HepG2 (cell line): Measurements from ENCODE around the gene GRID1. TPM values are rescaled to one million over a fixed set of nuclear protein-coding genes. Genes with fewer than 3 reads are reported as not detected.
A peak's percentile ranks its signal among the peaks of the same experiment; 100 is the strongest.

Source experiments
- ATAC-seq: fragments of 200-7000 bp; cut with Tn5 transposase; 3 replicates; pipeline ENCODE4 v1.9.1; 2020; ENCODE audit warnings: mild to moderate bottlenecking, moderate library complexity
- BruUV-seq: library from RNA; stranded (reverse); fragments of 400-500 nt; replicated peaks from 2 replicates; lab custom pipeline; 2021; lab: Mats Ljungman, UMichigan
- CTCF ChIA-PET: fragments of 300-600 bp; formaldehyde crosslinking; extraction: SDS; loops from one replicate; lab custom pipeline; 2021; ENCODE audit warnings: low total read pairs, inconsistent platforms, low intra/inter-chr PET ratio; lab: Yijun Ruan, JAX
- POLR2A ChIA-PET: fragments of 350-600 bp; sonication (Branson Sonifier 250); formaldehyde crosslinking; loops from one replicate; lab custom pipeline; 2020; ENCODE audit warnings: antibody characterized with exemption, inconsistent platforms; lab: Yijun Ruan, JAX
- DNase-seq: peaks from one replicate; pipeline ENCODE4 v3.0.0-alpha.2; 2015; ENCODE audit warnings: low spot score
- FAIRE-seq: peaks from 3 replicates; lab custom pipeline; 2011; peaks lifted over from hg19 to GRCh38; lab: Jason Lieb, UNC
- H2AFZ ChIP-seq: one replicate; pipeline ENCODE4 v1.6.1; 2011; ENCODE audit warnings: low read length, inconsistent platforms
- H3K27ac ChIP-seq: fragments of 300-600 bp; 3 replicates; pipeline ENCODE4 v1.8.0; 2011; ENCODE audit warnings: mixed run types, mild to moderate bottlenecking, mixed read lengths, low read length, inconsistent platforms; ENCODE audit not compliant: insufficient read depth; ENCODE audit errors: extremely low read length
- H3K27me3 ChIP-seq, 2 experiments: fragments of 200-600 bp in 1 of 2; 2 replicates in 1 of 2; 3 replicates in 1 of 2; pipeline versions ENCODE4 v1.6.0 to v1.8.0; 2011; ENCODE audit warnings: low read length in 2 of 2, mild to moderate bottlenecking in 2 of 2, moderate library complexity in 2 of 2, inconsistent platforms in 1 of 2; ENCODE audit not compliant: insufficient read depth in 2 of 2, control insufficient read depth in 1 of 2
- H3K36me3 ChIP-seq, 2 experiments: fragments of 200-600 bp in 1 of 2; replicated peaks in 1 of 2; 2 replicates in 1 of 2; 3 replicates in 1 of 2; pipeline versions ENCODE4 v1.5.1 to v1.8.0; 2011; ENCODE audit warnings: low read length in 2 of 2, inconsistent platforms in 1 of 2; ENCODE audit not compliant: insufficient read depth in 2 of 2, control insufficient read depth in 1 of 2
- H3K4me1 ChIP-seq: 2 replicates; pipeline ENCODE4 v1.5.1; 2012; ENCODE audit warnings: low read length, inconsistent platforms; ENCODE audit not compliant: insufficient read depth
- H3K4me2 ChIP-seq: 2 replicates; pipeline ENCODE4 v1.6.0; 2011; ENCODE audit warnings: low read depth, low read length, inconsistent platforms
- H3K4me3 ChIP-seq, 3 experiments: fragments of 200-600 bp in 1 of 3; sonication (generic), shearing (Covaris generic) in 1 of 3; replicated peaks in 1 of 3; 2 replicates each; pipeline ENCODE4 v1.5.1; 2011 to 2016; ENCODE audit warnings: low read length in 3 of 3, inconsistent platforms in 2 of 3, low read depth in 2 of 3, mild to moderate bottlenecking in 2 of 3, control low read depth in 1 of 3, mixed read lengths in 1 of 3; ENCODE audit not compliant: insufficient read depth in 1 of 3
- H3K79me2 ChIP-seq: one replicate; pipeline ENCODE4 v1.6.1; 2011; ENCODE audit warnings: low read length, inconsistent platforms; ENCODE audit not compliant: insufficient read depth
- H3K9ac ChIP-seq: 2 replicates; pipeline ENCODE4 v1.6.0; 2011; ENCODE audit warnings: mild to moderate bottlenecking, low read depth, low read length, inconsistent platforms; ENCODE audit not compliant: insufficient read depth
- H3K9me3 ChIP-seq: 2 replicates; pipeline ENCODE4 v1.5.1; 2012; ENCODE audit warnings: mild to moderate bottlenecking, low read length
- H4K20me1 ChIP-seq: 2 replicates; pipeline ENCODE4 v1.6.0; 2011; ENCODE audit warnings: inconsistent platforms, mild to moderate bottlenecking, low read length, moderate library complexity; ENCODE audit not compliant: insufficient read depth
- MAFF ChIP-seq: IDR thresholded peaks from 2 replicates; pipeline ENCODE4 v1.6.1; 2011; ENCODE audit warnings: low read depth, low read length, improper control_type of control experiment
- MAFK ChIP-seq, 2 experiments: IDR thresholded peaks in 1 of 2; conservative IDR thresholded peaks in 1 of 2; 2 replicates each; pipeline ENCODE4 v1.6.1; 2011; ENCODE audit warnings: improper control_type of control experiment in 2 of 2, low read length in 2 of 2
- RBAK ChIP-seq: sonication (generic); formaldehyde crosslinking; IDR thresholded peaks from 2 replicates; pipeline ENCODE4 v1.5.1; 2020; ENCODE audit warnings: mild to moderate bottlenecking, missing genetic modification reagents
- TSC22D2 ChIP-seq: sonication (generic); formaldehyde crosslinking; IDR thresholded peaks from 2 replicates; pipeline ENCODE4 v1.5.1; 2020; ENCODE audit warnings: missing genetic modification reagents, mild to moderate bottlenecking, borderline replicate concordance
- ZNF770 ChIP-seq: sonication (generic); formaldehyde crosslinking; IDR thresholded peaks from 2 replicates; pipeline ENCODE4 v1.5.0; 2020; ENCODE audit warnings: mild to moderate bottlenecking, missing genetic modification reagents
- WGBS: methylation state at CpG from one replicate; pipeline ENCODE4 v1.1.6; 2017; ENCODE audit warnings: low lambda C conversion rate; 5-methylcytosine and 5-hydroxymethylcytosine counted together
- in situ Hi-C: cut with HindIII; loops from 2 replicates; pipeline ENCODE4 v1.10.0; 2017; ENCODE audit warnings: low pct_unique_long_range_greater_than_20kb; ENCODE audit not compliant: extremely low pct_ligation_motif_present
- intact Hi-C: fragments of 100-400 bp; cut with micrococcal nuclease; formaldehyde crosslinking; loops from one replicate; pipeline ENCODE4 v1.10.0; 2022; ENCODE audit not compliant: unreplicated experiment
- polyA plus RNA-seq, 8 experiments: library from polyadenylated mRNA; depleted of rRNA in 3 of 8; stranded (reverse) in 7 of 8; unstranded in 1 of 8; fragments of >200 nt; fragmentation: Illumina TruSeq in 4 of 8; extraction: Trizol in 4 of 8; gene quantifications; 2 replicates each; pipeline versions ENCODE4 v1.2.1 to v1.2.3, GENCODE V29; 2011 to 2016; ENCODE audit warnings: low read depth in 4 of 8, missing spikeins in 1 of 8, mixed read lengths in 1 of 8; ENCODE audit not compliant: insufficient read depth in 1 of 8
- total RNA-seq, 5 experiments: library from RNA; depleted of rRNA; stranded (reverse); fragments of >200 nt; fragmentation: Illumina TruSeq; extraction: Trizol; gene quantifications; 2 replicates each; pipeline ENCODE4 v1.2.3, GENCODE V29; 2016; ENCODE audit warnings: low read depth in 1 of 5
- TF ChIP-seq, protein P1 (sequence below): sonication (generic); formaldehyde crosslinking; IDR thresholded peaks from 2 replicates; pipeline ENCODE4 v1.8.1; 2022; ENCODE audit warnings: low read depth, mild to moderate bottlenecking, missing genetic modification reagents

GRID1 gene
- total and polyA plus RNA-seq, 2 of the 13 experiments (the other 11 are each of a cell fraction or from before 2014, with no cell fraction given) = 0.05 TPM; not detected in 1

- POLR2A ChIA-PET = no interaction called here
- no peaks in the 10 kb centered on the region for H3K79me2 ChIP-seq
- TF ChIP-seq, protein P1, sequence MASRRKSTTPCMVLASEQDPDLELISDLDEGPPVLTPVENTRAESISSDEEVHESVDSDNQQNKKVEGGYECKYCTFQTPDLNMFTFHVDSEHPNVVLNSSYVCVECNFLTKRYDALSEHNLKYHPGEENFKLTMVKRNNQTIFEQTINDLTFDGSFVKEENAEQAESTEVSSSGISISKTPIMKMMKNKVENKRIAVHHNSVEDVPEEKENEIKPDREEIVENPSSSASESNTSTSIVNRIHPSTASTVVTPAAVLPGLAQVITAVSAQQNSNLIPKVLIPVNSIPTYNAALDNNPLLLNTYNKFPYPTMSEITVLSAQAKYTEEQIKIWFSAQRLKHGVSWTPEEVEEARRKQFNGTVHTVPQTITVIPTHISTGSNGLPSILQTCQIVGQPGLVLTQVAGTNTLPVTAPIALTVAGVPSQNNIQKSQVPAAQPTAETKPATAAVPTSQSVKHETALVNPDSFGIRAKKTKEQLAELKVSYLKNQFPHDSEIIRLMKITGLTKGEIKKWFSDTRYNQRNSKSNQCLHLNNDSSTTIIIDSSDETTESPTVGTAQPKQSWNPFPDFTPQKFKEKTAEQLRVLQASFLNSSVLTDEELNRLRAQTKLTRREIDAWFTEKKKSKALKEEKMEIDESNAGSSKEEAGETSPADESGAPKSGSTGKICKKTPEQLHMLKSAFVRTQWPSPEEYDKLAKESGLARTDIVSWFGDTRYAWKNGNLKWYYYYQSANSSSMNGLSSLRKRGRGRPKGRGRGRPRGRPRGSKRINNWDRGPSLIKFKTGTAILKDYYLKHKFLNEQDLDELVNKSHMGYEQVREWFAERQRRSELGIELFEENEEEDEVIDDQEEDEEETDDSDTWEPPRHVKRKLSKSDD (CRISPR knock-in tag) = no peak
- TF ChIP-seq MAFK (conservative IDR thresholded peaks at IDR 0.05 in 1 of 2, IDR thresholded peaks at IDR 0.05 in 1 of 2; ENCODE audit: low read length in 2 of 2) = peak; percentile 91 to 96
- TF ChIP-seq TSC22D2 (CRISPR knock-in tag) = no peak
- TF ChIP-seq MAFF = peak; percentile 95
- TF ChIP-seq, all 625 proteins: peak for 2
- Histone ChIP-seq H3K4me1 (no peaks in the 10 kb centered on the region), H3K9me3 (no peaks in the 10 kb centered on the region), H3K4me2 (no peak overlapping the region), H3K9ac (no peak overlapping the region), H4K20me1 (no peaks in the 10 kb centered on the region), H3K27ac (no peak overlapping the region), H3K27me3 (peaks cover 2 to 3% of the 10 kb centered on the region in 2 experiments; a peak in 2 of 5 replicates), H3K4me3 (no peak overlapping the region), H3K36me3 (no peaks in the 10 kb centered on the region), H2AFZ (no peak overlapping the region)
- in situ Hi-C loops (no loop called here), intact Hi-C loops (no loop called here)
- no peak for FAIRE-seq
- 3% methylated on average over 2 of the region's 2 CpGs for WGBS
- no TSS peak for BruUV-seq
- no peak for DNase-seq
- CTCF ChIA-PET = no interaction called here
- no peak for ATAC-seq
Observed at GRCh38 chr10:85916994-85917573, 449.5 kb downstream of the GRID1 start.

GRCh38 chr10:85916286-85916685 lies 450.3 kb downstream of the GRID1 start:
- no peaks in the 10 kb centered on the region for H3K9me3 ChIP-seq
- no peaks in the 10 kb centered on the region for H3K4me1 ChIP-seq
- 0% methylated on average over 2 of the region's 5 CpGs for WGBS
- peaks cover 2 to 3% of the 10 kb centered on the region in 2 experiments; a peak in 2 of 5 replicates for H3K27me3 ChIP-seq
- intact Hi-C loops (no loop called here), in situ Hi-C loops (no loop called here)
- no peak overlapping the region for H3K4me2 ChIP-seq
- DNase-seq = no peak
- H4K20me1 ChIP-seq = no peaks in the 10 kb centered on the region
- H3K79me2 ChIP-seq = no peaks in the 10 kb centered on the region
- H3K9ac ChIP-seq = no peak overlapping the region
- H3K27ac ChIP-seq = no peak overlapping the region
- ChIA-PET CTCF (no interaction called here), POLR2A (no interaction called here)
- BruUV-seq = no TSS peak
- FAIRE-seq = no peak
- H3K36me3 ChIP-seq = no peaks in the 10 kb centered on the region
- H3K4me3 ChIP-seq = no peak overlapping the region
- TF ChIP-seq ZNF770 (no peak), RBAK (no peak)
- no peak overlapping the region for H2AFZ ChIP-seq
- ATAC-seq = no peak
